Astrocyte (in vitro differentiated cells and primary cell): Measurements from ENCODE around the gene PPP1R12A. TPM values are rescaled to one million over a fixed set of nuclear protein-coding genes. Genes with fewer than 3 reads are reported as not detected.

ENCODE experiments used
- DNase-seq: peaks from one replicate; pipeline ENCODE4 v3.0.0-alpha.2; 2010; ENCODE audit warnings: low read depth
- FAIRE-seq: peaks from 2 replicates; lab custom pipeline; 2011; peaks lifted over from hg19 to GRCh38; lab: Jason Lieb, UNC
- H2AFZ ChIP-seq: 2 replicates; pipeline ENCODE4 v1.6.0; 2012; ENCODE audit warnings: low read depth, low read length, inconsistent platforms
- H3K27ac ChIP-seq: 2 replicates; pipeline ENCODE4 v1.5.1; 2011; ENCODE audit warnings: low read depth, low read length, inconsistent platforms
- H3K27me3 ChIP-seq: 2 replicates; pipeline ENCODE4 v1.6.0; 2011; ENCODE audit warnings: low read length, inconsistent platforms; ENCODE audit not compliant: insufficient read depth
- H3K36me3 ChIP-seq: 2 replicates; pipeline ENCODE4 v1.5.1; 2011; ENCODE audit warnings: low read length, inconsistent platforms; ENCODE audit not compliant: insufficient read depth
- H3K4me1 ChIP-seq: 2 replicates; pipeline ENCODE4 v1.5.1; 2011; ENCODE audit warnings: low read length, inconsistent platforms; ENCODE audit not compliant: insufficient read depth
- H3K4me2 ChIP-seq: 2 replicates; pipeline ENCODE4 v1.6.0; 2012; ENCODE audit warnings: low read length, inconsistent platforms
- H3K4me3 ChIP-seq: 2 replicates; pipeline ENCODE4 v1.5.1; 2011; ENCODE audit warnings: low read depth, mild to moderate bottlenecking, low read length, inconsistent platforms; ENCODE audit not compliant: insufficient read depth
- H3K79me2 ChIP-seq: 2 replicates; pipeline ENCODE4 v1.6.0; 2012; ENCODE audit warnings: mild to moderate bottlenecking, low read length, inconsistent platforms; ENCODE audit not compliant: insufficient read depth
- H3K9ac ChIP-seq: 2 replicates; pipeline ENCODE4 v1.6.0; 2012; ENCODE audit warnings: mild to moderate bottlenecking, low read length, inconsistent platforms
- H3K9me3 ChIP-seq: 2 replicates; pipeline ENCODE4 v1.5.1; 2012; ENCODE audit warnings: low read depth, mild to moderate bottlenecking, low read length, inconsistent platforms; ENCODE audit not compliant: insufficient read depth
- H4K20me1 ChIP-seq: 2 replicates; pipeline ENCODE4 v1.6.0; 2012; ENCODE audit warnings: low read length, inconsistent platforms; ENCODE audit not compliant: insufficient read depth
- H3K27ac Mint-ChIP-seq: one replicate; pipeline ENCODE4 v1.8.0; 2021; ENCODE audit warnings: mild to moderate bottlenecking, mixed read lengths; ENCODE audit not compliant: unreplicated experiment
- H3K27me3 Mint-ChIP-seq: one replicate; pipeline ENCODE4 v1.8.0; 2021; ENCODE audit warnings: low read depth, mixed read lengths; ENCODE audit not compliant: unreplicated experiment
- H3K36me3 Mint-ChIP-seq: one replicate; pipeline ENCODE4 v1.8.0; 2021; ENCODE audit warnings: low read depth, mixed read lengths; ENCODE audit not compliant: unreplicated experiment
- H3K4me1 Mint-ChIP-seq: one replicate; pipeline ENCODE4 v1.8.0; 2021; ENCODE audit warnings: low read depth, mixed read lengths; ENCODE audit not compliant: unreplicated experiment
- H3K4me3 Mint-ChIP-seq: one replicate; pipeline ENCODE4 v1.8.0; 2021; ENCODE audit warnings: mild to moderate bottlenecking, moderate library complexity, mixed read lengths; ENCODE audit not compliant: unreplicated experiment
- H3K9me3 Mint-ChIP-seq: one replicate; pipeline ENCODE4 v1.8.0; 2021; ENCODE audit warnings: mild to moderate bottlenecking, mixed read lengths; ENCODE audit not compliant: unreplicated experiment
- CTCF ChIP-seq: IDR thresholded peaks from 2 replicates; pipeline ENCODE4 v1.5.1; 2011; ENCODE audit warnings: low read depth, mild to moderate bottlenecking, inconsistent platforms, low read length, moderate library complexity; ENCODE audit not compliant: insufficient read depth
- EZH2 ChIP-seq: IDR thresholded peaks from 2 replicates; pipeline ENCODE4 v1.6.1; 2012; ENCODE audit warnings: mild to moderate bottlenecking, low read length, inconsistent platforms; ENCODE audit not compliant: insufficient read depth
- total RNA-seq: library from RNA; stranded (reverse); gene quantifications from 2 replicates; pipeline ENCODE4 v1.2.1, GENCODE V29; 2021

The PPP1R12A gene
- total RNA-seq, 1 donor from 2014 or later = 115 TPM

- H3K27ac Mint-ChIP-seq = no peak overlapping the region
- H3K4me3 ChIP-seq = no peak overlapping the region
- peaks cover 12% of the 10 kb centered on the region for H3K9me3 Mint-ChIP-seq
- H3K4me1 ChIP-seq = peaks cover 18% of the 10 kb centered on the region
- peaks cover 23% of the 10 kb centered on the region for H3K36me3 Mint-ChIP-seq
- peaks cover 21% of the 10 kb centered on the region for H3K4me1 Mint-ChIP-seq
- no peak overlapping the region for H3K9ac ChIP-seq
- H3K4me2 ChIP-seq = no peak overlapping the region
- H3K4me3 Mint-ChIP-seq = no peak overlapping the region
- H3K27ac ChIP-seq = no peak overlapping the region
- H3K36me3 ChIP-seq = peaks cover 16% of the 10 kb centered on the region
- H3K9me3 ChIP-seq = peaks cover 10% of the 10 kb centered on the region
- no peaks in the 10 kb centered on the region for H3K27me3 ChIP-seq
- peaks cover 53% of the 10 kb centered on the region for H4K20me1 ChIP-seq
- H3K27me3 Mint-ChIP-seq = no peaks in the 10 kb centered on the region
- H2AFZ ChIP-seq = no peak overlapping the region
- DNase-seq = no peak
- H3K79me2 ChIP-seq = peaks cover 88% of the 10 kb centered on the region
- TF ChIP-seq CTCF (no peak), EZH2 (no peak)
- no peak for FAIRE-seq
Measured at GRCh38 chr12:79841248-79841877, 93.5 kb downstream of the PPP1R12A start.

- no peak overlapping the region for H2AFZ ChIP-seq
- Mint-ChIP-seq H3K4me3 (no peak overlapping the region), H3K27me3 (no peaks in the 10 kb centered on the region), H3K4me1 (peaks cover 12% of the 10 kb centered on the region), H3K36me3 (peaks cover 32% of the 10 kb centered on the region), H3K9me3 (peaks cover 15% of the 10 kb centered on the region), H3K27ac (no peak overlapping the region)
- H3K9me3 ChIP-seq = peaks cover 10% of the 10 kb centered on the region
- H3K27ac ChIP-seq = no peak overlapping the region
- no peaks in the 10 kb centered on the region for H3K27me3 ChIP-seq
- peaks cover 63% of the 10 kb centered on the region for H4K20me1 ChIP-seq
- no peak overlapping the region for H3K4me2 ChIP-seq
- H3K9ac ChIP-seq = no peak overlapping the region
- FAIRE-seq (no peak), DNase-seq (no peak)
- peaks cover 98% of the 10 kb centered on the region for H3K79me2 ChIP-seq
- no peak for TF ChIP-seq CTCF
- TF ChIP-seq EZH2 = no peak
- H3K4me1 ChIP-seq = peaks cover 7% of the 10 kb centered on the region
- H3K36me3 ChIP-seq = peaks cover 13% of the 10 kb centered on the region
- H3K4me3 ChIP-seq = no peak overlapping the region
Measured at GRCh38 chr12:79838359-79838758, 96.5 kb downstream of the PPP1R12A start.

- Mint-ChIP-seq H3K4me3 (no peak overlapping the region), H3K36me3 (peaks cover 30% of the 10 kb centered on the region), H3K27ac (no peak overlapping the region), H3K4me1 (peaks cover 14% of the 10 kb centered on the region), H3K27me3 (no peaks in the 10 kb centered on the region), H3K9me3 (peaks cover 15% of the 10 kb centered on the region)
- no peaks in the 10 kb centered on the region for H3K27me3 ChIP-seq
- no peak for TF ChIP-seq CTCF
- no peak for TF ChIP-seq EZH2
- FAIRE-seq = no peak
- H2AFZ ChIP-seq = no peak overlapping the region
- peaks cover 62% of the 10 kb centered on the region for H4K20me1 ChIP-seq
- peaks cover 98% of the 10 kb centered on the region for H3K79me2 ChIP-seq
- H3K27ac ChIP-seq = no peak overlapping the region
- H3K36me3 ChIP-seq = peaks cover 13% of the 10 kb centered on the region
- H3K4me3 ChIP-seq = no peak overlapping the region
- H3K9ac ChIP-seq = no peak overlapping the region
- peaks cover 7% of the 10 kb centered on the region for H3K4me1 ChIP-seq
- DNase-seq = no peak
- peaks cover 10% of the 10 kb centered on the region for H3K9me3 ChIP-seq
- H3K4me2 ChIP-seq = no peak overlapping the region
Measured at GRCh38 chr12:79837575-79837974, 97.3 kb downstream of the PPP1R12A start.
